ENCODE data around the gene GABRR3. TPM values are rescaled to one million over a fixed set of nuclear protein-coding genes. Genes with fewer than 3 reads are reported as not detected.

Gene GABRR3
- total RNA-seq, 3 donors from 2014 or later (not counting 1 experiment from before 2014, with no cell fraction given) = not detected

DNA sequence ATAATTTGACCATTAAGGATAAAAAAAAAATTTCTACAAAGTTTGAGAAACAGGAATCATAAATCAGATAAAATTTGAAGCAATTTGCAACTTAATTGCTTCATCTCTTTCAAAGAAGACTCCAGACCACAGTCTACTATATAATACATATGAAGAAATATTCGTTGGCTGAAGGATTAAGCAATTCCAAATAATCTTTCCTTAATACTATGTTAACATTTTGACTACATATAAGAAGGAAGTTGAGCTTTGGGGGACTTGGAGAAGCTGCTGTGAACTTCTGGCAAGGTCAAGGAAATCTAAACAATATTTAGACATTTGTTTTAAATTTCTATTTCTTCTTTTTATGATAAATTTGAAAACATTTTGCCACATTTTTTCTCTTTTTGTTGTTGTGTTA is 13.5 kb upstream of the GABRR3 start:
- H3K27ac Mint-ChIP-seq = no peak overlapping the region
- Histone ChIP-seq H3K36me3 (ENCODE audit: control insufficient read depth, insufficient read depth, low read length) (no peaks in the 10 kb centered on the region), H3K4me1 (ENCODE audit: control insufficient read depth, insufficient read depth, low read length) (no peaks in the 10 kb centered on the region), H3K4me3 (ENCODE audit: low read length) (no peak overlapping the region), H3K27me3 (ENCODE audit: control insufficient read depth, insufficient read depth, low read length) (no peaks in the 10 kb centered on the region), H3K9me3 (ENCODE audit: control insufficient read depth, insufficient read depth, low read length) (no peaks in the 10 kb centered on the region), H3K27ac (ENCODE audit: low read length) (no peak overlapping the region)
- DNase-seq (no peak), ATAC-seq (no peak)
- no peaks in the 10 kb centered on the region for H3K9me3 Mint-ChIP-seq
- H3K4me3 Mint-ChIP-seq = no peak overlapping the region
- WGBS (ENCODE audit: insufficient coverage) = no CpG with 5 or more reads among the region's 1 CpG
- TF ChIP-seq, protein P1, sequence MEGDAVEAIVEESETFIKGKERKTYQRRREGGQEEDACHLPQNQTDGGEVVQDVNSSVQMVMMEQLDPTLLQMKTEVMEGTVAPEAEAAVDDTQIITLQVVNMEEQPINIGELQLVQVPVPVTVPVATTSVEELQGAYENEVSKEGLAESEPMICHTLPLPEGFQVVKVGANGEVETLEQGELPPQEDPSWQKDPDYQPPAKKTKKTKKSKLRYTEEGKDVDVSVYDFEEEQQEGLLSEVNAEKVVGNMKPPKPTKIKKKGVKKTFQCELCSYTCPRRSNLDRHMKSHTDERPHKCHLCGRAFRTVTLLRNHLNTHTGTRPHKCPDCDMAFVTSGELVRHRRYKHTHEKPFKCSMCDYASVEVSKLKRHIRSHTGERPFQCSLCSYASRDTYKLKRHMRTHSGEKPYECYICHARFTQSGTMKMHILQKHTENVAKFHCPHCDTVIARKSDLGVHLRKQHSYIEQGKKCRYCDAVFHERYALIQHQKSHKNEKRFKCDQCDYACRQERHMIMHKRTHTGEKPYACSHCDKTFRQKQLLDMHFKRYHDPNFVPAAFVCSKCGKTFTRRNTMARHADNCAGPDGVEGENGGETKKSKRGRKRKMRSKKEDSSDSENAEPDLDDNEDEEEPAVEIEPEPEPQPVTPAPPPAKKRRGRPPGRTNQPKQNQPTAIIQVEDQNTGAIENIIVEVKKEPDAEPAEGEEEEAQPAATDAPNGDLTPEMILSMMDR (IDR thresholded peaks at IDR 0.05) = no peak
- H3K4me1 Mint-ChIP-seq = no peaks in the 10 kb centered on the region
- no peaks in the 10 kb centered on the region for H3K36me3 Mint-ChIP-seq
- intact Hi-C loops (cut with micrococcal nuclease) = no loop called here
- peaks cover 3 to 31% of the 10 kb centered on the region in 2 donors for H3K27me3 Mint-ChIP-seq (ENCODE audit: low read depth in 2 of 2)

GRCh38 chr3:98041350-98041749 is 6.2 kb upstream of the GABRR3 start:
- Mint-ChIP-seq H3K36me3 (peaks cover 8% of the 10 kb centered on the region), H3K27me3 (ENCODE audit: low read depth in 2 of 2) (peaks cover 3 to 35% of the 10 kb centered on the region in 2 donors), H3K9me3 (peaks cover 2 to 3% of the 10 kb centered on the region in 2 donors), H3K4me1 (peaks cover 7% of the 10 kb centered on the region in 2 donors), H3K27ac (no peak overlapping the region), H3K4me3 (no peak overlapping the region)
- no peak for DNase-seq
- no peaks in the 10 kb centered on the region for H3K36me3 ChIP-seq (ENCODE audit: control insufficient read depth, insufficient read depth, low read length)
- no peaks in the 10 kb centered on the region for H3K9me3 ChIP-seq (ENCODE audit: control insufficient read depth, insufficient read depth, low read length)
- no peak overlapping the region for H3K4me3 ChIP-seq (ENCODE audit: low read length)
- peaks cover 2% of the 10 kb centered on the region for H3K27me3 ChIP-seq (ENCODE audit: control insufficient read depth, insufficient read depth, low read length)
- no peaks in the 10 kb centered on the region for H3K4me1 ChIP-seq (ENCODE audit: control insufficient read depth, insufficient read depth, low read length)
- H3K27ac ChIP-seq (ENCODE audit: low read length) = no peak overlapping the region
- no peak for ATAC-seq
- TF ChIP-seq, protein P1 (IDR thresholded peaks at IDR 0.05) = no peak
- WGBS (ENCODE audit: insufficient coverage) = no CpG with 5 or more reads among the region's 1 CpG
- intact Hi-C loops (cut with micrococcal nuclease) = no loop called here

GRCh38 chr3:98039322-98040024 is 4.4 kb upstream of the GABRR3 start:
- Mint-ChIP-seq H3K4me3 (peak overlapping the region; percentile 59), H3K27me3 (ENCODE audit: low read depth in 2 of 2) (peaks cover 3 to 28% of the 10 kb centered on the region in 2 donors), H3K36me3 (peaks cover 8% of the 10 kb centered on the region), H3K9me3 (peaks cover 2 to 3% of the 10 kb centered on the region in 2 donors), H3K4me1 (peaks cover 7% of the 10 kb centered on the region in 2 donors), H3K27ac (peak overlapping the region; percentile 52 to 79)
- DNase-seq (peak; percentile 45 to 91), ATAC-seq (peak; percentile 95 to 98 (median 98))
- H3K4me3 ChIP-seq (ENCODE audit: low read length) = peak overlapping the region; percentile 9
- intact Hi-C loops (cut with micrococcal nuclease) = loop anchor here (1.0 to 2.0 kb wide), 3 partner anchors 290 to 779 kb away; no protein-coding TSS in a partner anchor
- H3K9me3 ChIP-seq (ENCODE audit: control insufficient read depth, insufficient read depth, low read length) = no peaks in the 10 kb centered on the region
- H3K27ac ChIP-seq (ENCODE audit: low read length) = peak overlapping the region; percentile 4
- 1% methylated on average over 10 of the region's 13 CpGs for WGBS (ENCODE audit: insufficient coverage)
- H3K4me1 ChIP-seq (ENCODE audit: control insufficient read depth, insufficient read depth, low read length) = no peaks in the 10 kb centered on the region
- no peaks in the 10 kb centered on the region for H3K36me3 ChIP-seq (ENCODE audit: control insufficient read depth, insufficient read depth, low read length)
- TF ChIP-seq, protein P1 (IDR thresholded peaks at IDR 0.05) = peak; percentile 96
- peaks cover 4% of the 10 kb centered on the region for H3K27me3 ChIP-seq (ENCODE audit: control insufficient read depth, insufficient read depth, low read length)

All from natural killer cell (primary cell).